ENCODE measurements around the gene RAB6A.
"Not testable (repeated sequence)": the region's sequence is repeated elsewhere in the genome, so short reads cannot be mapped to it uniquely, and the experiment has no call there.

The RAB6A gene

DNA sequence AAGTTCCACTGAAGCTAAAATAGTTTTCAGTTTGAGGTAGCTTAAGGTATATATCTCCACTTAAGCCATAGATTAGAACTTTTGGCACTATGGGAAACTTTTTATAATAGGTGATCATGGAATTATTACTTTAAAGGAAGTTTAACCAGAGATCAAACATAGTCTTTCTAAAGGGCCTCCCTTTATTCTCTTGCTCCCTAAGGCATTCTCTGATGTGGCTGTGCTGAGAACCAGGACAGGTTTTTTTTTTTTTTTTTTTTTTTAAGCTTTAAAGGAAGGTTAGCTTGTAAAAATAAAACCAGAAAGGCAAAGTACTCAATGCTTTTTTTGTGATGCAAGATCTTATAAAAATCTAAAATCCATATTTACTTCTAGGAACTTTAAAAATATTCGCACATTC lies 23.9 kb upstream of the RAB6A start:
- H3K27ac ChIP-seq = no peak overlapping the region
- no peak for DNase-seq (ENCODE audit: low spot score)
- TF ChIP-seq, protein P1, sequence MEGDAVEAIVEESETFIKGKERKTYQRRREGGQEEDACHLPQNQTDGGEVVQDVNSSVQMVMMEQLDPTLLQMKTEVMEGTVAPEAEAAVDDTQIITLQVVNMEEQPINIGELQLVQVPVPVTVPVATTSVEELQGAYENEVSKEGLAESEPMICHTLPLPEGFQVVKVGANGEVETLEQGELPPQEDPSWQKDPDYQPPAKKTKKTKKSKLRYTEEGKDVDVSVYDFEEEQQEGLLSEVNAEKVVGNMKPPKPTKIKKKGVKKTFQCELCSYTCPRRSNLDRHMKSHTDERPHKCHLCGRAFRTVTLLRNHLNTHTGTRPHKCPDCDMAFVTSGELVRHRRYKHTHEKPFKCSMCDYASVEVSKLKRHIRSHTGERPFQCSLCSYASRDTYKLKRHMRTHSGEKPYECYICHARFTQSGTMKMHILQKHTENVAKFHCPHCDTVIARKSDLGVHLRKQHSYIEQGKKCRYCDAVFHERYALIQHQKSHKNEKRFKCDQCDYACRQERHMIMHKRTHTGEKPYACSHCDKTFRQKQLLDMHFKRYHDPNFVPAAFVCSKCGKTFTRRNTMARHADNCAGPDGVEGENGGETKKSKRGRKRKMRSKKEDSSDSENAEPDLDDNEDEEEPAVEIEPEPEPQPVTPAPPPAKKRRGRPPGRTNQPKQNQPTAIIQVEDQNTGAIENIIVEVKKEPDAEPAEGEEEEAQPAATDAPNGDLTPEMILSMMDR (conservative IDR thresholded peaks at IDR 0.05; ENCODE audit: low read depth) = no peak
- ChIA-PET POLR2A (ENCODE audit: low non-redundant PET) (interaction anchor here (0.6 to 0.7 kb wide), 2 partner anchors 40 to 551 kb away, joined by 3 to 4 read pairs; no protein-coding TSS in a partner anchor), CTCF (no interaction called here)

DNA sequence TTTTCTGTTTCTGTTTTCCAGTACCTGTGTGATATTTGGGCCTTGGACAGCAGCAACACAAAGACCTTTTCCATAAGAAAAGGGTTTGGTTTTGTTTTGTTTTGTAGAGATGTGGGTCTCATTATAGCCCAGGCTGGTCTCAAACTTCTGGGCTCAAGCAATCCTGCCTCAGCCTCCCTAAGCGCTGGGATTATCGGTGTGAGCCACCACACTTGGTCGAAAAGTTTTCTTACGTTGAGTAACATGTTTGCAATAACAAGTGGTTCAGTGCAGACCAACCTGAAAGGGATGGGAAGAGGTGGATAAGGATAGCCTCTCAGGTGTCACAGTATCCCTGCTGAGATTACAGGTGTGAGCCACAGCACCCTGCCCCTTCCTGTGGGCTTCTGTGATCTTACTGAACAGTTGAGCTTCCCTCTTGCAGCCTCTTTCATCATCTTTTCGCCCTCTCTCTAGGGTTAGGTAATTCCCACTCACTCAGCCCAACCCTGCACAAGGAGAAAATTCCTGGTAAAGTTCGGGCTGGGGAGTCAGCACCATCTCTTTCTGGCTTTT lies 23.3 kb upstream of the RAB6A start:
- DNase-seq (ENCODE audit: low spot score) = no peak
- no peak overlapping the region for H3K27ac ChIP-seq
- TF ChIP-seq, protein P1 (conservative IDR thresholded peaks at IDR 0.05; ENCODE audit: low read depth) = no peak
- ChIA-PET CTCF (no interaction called here), POLR2A (ENCODE audit: low non-redundant PET) (no interaction called here)

DNA sequence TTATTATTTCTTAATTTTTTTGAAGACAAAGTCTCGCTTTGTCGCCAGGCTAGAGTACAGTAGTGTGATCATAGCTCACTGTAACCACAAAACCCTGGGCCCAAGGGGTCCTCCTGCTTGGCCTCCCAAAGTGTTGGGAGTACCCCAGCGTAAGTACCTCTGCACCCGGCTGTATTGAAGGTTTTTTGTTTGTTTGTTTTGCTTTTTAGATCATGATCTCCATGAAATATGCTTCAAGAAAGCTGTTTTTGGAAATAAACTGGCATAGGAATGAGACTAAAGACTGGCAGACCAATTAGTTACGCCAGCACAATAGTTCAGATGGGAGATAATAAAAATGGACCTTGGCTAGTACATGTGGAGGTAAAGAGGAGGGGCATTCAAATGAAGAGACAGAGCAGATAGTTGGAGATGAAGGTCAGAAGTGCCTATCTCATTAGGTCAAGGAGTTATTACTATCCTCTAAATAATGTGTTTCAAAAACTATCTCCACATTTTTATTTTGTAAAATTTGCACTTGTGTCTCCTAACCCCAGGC lies 22.7 kb upstream of the RAB6A start:
- TF ChIP-seq, protein P1 (conservative IDR thresholded peaks at IDR 0.05; ENCODE audit: low read depth) = no peak
- H3K27ac ChIP-seq = no peak overlapping the region
- ChIA-PET POLR2A (ENCODE audit: low non-redundant PET) (no interaction called here), CTCF (no interaction called here)
- no peak for DNase-seq (ENCODE audit: low spot score)

DNA sequence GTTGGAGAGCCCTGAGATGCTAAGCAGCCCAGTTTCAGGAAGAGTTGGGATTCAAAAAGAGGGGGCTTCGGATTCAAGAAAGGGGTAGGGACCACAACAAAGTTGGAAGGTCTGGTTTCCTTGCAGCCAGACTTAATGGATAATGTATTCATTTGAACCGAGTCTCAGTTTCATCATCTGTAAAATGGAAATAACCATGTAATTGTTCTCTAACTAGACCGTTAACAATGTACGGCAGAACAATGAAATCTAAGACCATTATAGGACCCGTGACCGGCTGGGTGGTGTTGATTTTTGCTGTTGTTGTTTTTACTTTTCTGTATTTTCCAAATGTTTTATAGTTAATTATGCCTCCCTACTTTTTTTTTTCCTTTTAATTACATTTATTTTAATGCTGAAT lies 20.4 kb upstream of the RAB6A start:
- CTCF ChIA-PET = no interaction called here
- TF ChIP-seq, protein P1 (conservative IDR thresholded peaks at IDR 0.05; ENCODE audit: low read depth) = no peak
- POLR2A ChIA-PET (ENCODE audit: low non-redundant PET) = no interaction called here
- no peak overlapping the region for H3K27ac ChIP-seq
- no peak for DNase-seq (ENCODE audit: low spot score)

DNA sequence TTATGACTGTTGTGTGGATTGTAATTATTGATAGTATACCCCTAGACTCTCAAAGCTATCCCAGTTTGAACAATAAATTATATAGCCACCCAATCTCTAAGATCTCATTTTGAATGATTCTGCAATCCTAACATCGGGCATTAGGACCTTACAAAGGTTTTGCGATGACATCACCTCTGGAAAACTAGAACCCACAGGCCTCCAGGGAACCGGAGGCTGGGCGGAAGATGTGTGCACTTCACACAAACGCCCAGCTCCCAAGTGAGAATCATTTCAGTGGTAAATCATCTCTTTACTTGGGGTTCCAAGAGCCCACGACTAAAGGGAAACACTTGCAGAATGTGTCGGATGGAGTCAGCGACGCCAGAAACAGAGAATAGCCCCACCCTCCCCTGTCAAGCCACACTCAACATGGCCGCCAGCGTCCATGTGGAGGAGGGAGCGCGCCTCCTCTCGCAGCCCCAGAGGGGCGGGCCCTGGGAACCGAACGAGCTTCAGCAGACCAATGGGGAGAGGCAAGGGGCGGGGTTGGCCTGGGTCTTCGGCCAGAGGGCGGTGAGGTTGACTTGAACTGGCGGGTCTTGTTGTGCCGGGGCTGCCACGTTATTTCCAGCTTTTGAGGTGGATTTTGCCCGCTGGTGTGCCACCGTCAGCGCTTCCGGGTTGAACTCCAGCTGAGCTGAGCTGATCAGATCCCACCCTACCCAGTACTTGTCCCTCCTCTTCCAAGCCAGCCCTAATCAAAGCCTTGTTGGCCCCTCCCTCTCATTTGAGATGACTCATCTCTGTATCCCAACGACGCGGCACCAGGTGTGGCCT lies 18.4 kb upstream of the RAB6A start:
- ChIA-PET POLR2A (ENCODE audit: low non-redundant PET) (interaction anchor here (0.6 to 2.8 kb wide), 3 partner anchors 9 to 18 kb away, joined by 5 to 11 read pairs (median 9); partner anchors contain the start of genes MRPL48 and RAB6A), CTCF (interaction anchor here (0.6 to 1.7 kb wide), 4 partner anchors 17 to 1345 kb away, joined by 3 to 6 read pairs (median 4); partner anchors contain the start of gene CLPB)
- peak overlapping the region; percentile 97 for H3K27ac ChIP-seq
- TF ChIP-seq, protein P1 (conservative IDR thresholded peaks at IDR 0.05; ENCODE audit: low read depth) = no peak
- DNase-seq (ENCODE audit: low spot score) = peak; percentile 97

DNA sequence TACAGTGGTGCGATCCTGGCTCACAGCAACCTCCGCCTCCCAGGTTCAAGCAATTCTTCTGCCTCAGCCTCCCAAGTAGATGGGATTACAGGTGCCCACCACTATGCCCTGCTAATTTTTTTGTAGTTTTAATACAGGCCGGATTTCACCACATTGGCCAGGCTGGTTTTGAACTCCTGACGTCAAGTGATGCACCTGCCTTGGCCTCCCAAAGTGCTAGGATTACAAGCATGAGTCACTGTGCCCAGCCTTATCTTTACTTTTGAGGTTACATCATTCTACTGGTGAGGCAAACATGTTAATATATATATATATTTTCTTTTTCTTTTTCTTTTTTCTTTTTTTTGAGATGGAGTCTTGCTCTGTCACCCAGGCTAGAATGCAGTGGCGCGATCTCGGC lies 9.9 kb upstream of the RAB6A start:
- H3K27ac ChIP-seq; CTCF ChIA-PET; POLR2A ChIA-PET (ENCODE audit: low non-redundant PET); DNase-seq (ENCODE audit: low spot score): not testable (repeated sequence)

DNA sequence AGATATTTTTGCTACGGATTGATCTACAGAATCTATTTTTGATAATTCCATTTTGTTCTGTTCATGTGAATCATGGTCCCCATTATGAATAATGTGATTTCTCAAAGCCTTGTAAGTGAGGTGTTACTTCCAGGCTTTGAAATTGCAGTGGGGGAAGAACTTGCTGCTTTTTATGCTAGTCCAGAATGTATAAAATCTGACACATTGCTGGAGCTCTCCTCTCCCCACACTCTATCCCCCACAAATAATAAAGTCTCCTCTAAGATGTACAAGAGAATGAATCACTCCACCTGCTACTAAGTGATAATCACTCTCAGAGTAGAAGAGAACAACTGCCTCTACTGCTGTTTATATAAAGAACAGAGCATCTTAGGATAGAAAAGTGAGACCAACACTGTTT lies 5.9 kb upstream of the RAB6A start:
- H3K27ac ChIP-seq = no peak overlapping the region
- no peak for DNase-seq (ENCODE audit: low spot score)
- TF ChIP-seq, protein P1 (conservative IDR thresholded peaks at IDR 0.05; ENCODE audit: low read depth) = no peak
- ChIA-PET POLR2A (ENCODE audit: low non-redundant PET) (no interaction called here), CTCF (no interaction called here)

Measured in RWPE1 (cell line).